ENCODE results near the gene XPA.
A peak's percentile ranks its signal among the peaks of the same experiment; 100 is the strongest.

The XPA gene

GRCh38 chr9:97735070-97735600 is 38.0 kb upstream of the XPA start:
- Histone ChIP-seq H2BK120ac (ENCODE audit: low read depth, low read length) (no peak overlapping the region), H2BK5ac (ENCODE audit: low read length) (peak overlapping the region; percentile 39), H3K18ac (ENCODE audit: low read length) (peak overlapping the region; percentile 44), H2AFZ (ENCODE audit: low read length) (no peak overlapping the region), H3K36me3 (replicated peaks in 1 of 2; ENCODE audit: control insufficient read depth in 2 of 2, insufficient read depth in 2 of 2, low read length in 2 of 2) (no peaks in the 10 kb centered on the region), H2BK15ac (ENCODE audit: low read length) (no peak overlapping the region), H3K27ac (replicated peaks; ENCODE audit: low read length) (no peak overlapping the region), H4K8ac (ENCODE audit: low read depth, low read length) (no peak overlapping the region), H3K27me3 (ENCODE audit: control insufficient read depth in 3 of 3, insufficient read depth in 3 of 3, low read depth in 1 of 3, low read length in 3 of 3) (peaks cover 0 to 21% (median 6%) of the 10 kb centered on the region in 3 experiments), H3K9me3 (replicated peaks in 1 of 2; ENCODE audit: control insufficient read depth in 2 of 2, insufficient read depth in 1 of 2, low read depth in 1 of 2, low read length in 2 of 2) (no peaks in the 10 kb centered on the region), H4K91ac (ENCODE audit: low read depth, low read length, poor library complexity) (no peak overlapping the region), H3K9ac (ENCODE audit: low read depth, low read length, poor library complexity) (no peak overlapping the region), H3K4me1 (ENCODE audit: control insufficient read depth in 2 of 2, insufficient read depth in 1 of 2, low read depth in 1 of 2, low read length in 2 of 2) (peaks cover 0 to 5% of the 10 kb centered on the region in 2 donors), H3K4me3 (ENCODE audit: low read length in 2 of 2) (no peak overlapping the region), H3K4ac (ENCODE audit: low read length) (no peak overlapping the region), H3K4me2 (ENCODE audit: insufficient read depth, low read length, poor library complexity, severe bottlenecking) (no peak overlapping the region), H2BK12ac (ENCODE audit: low read length) (no peak overlapping the region), H3K23ac (ENCODE audit: low read depth, low read length, poor library complexity) (no peak overlapping the region), H3K14ac (ENCODE audit: low read length) (peak overlapping the region; percentile 83), H2AK5ac (ENCODE audit: low read depth, low read length) (no peak overlapping the region), H3K79me1 (ENCODE audit: low read depth, low read length) (no peaks in the 10 kb centered on the region)
- no peak for DNase-seq (ENCODE audit: low spot score)
- no CpG with 5 or more reads among the region's 7 CpGs for WGBS, 2 donors (ENCODE audit: extremely low coverage in 2 of 2, insufficient read length in 2 of 2, insufficient replicate concordance in 1 of 2)

- no peak overlapping the region for H2AK5ac ChIP-seq (ENCODE audit: low read depth, low read length)
- no peak overlapping the region for H3K4me3 ChIP-seq (ENCODE audit: low read length in 2 of 2)
- no peak overlapping the region for H3K14ac ChIP-seq (ENCODE audit: low read length)
- no peak overlapping the region for H2BK120ac ChIP-seq (ENCODE audit: low read depth, low read length)
- H3K27me3 ChIP-seq (ENCODE audit: control insufficient read depth in 3 of 3, insufficient read depth in 3 of 3, low read depth in 1 of 3, low read length in 3 of 3) = peaks cover 0 to 7% (median 1%) of the 10 kb centered on the region in 3 experiments
- no peaks in the 10 kb centered on the region for H3K79me1 ChIP-seq (ENCODE audit: low read depth, low read length)
- no peak overlapping the region for H4K8ac ChIP-seq (ENCODE audit: low read depth, low read length)
- no peak overlapping the region for H4K91ac ChIP-seq (ENCODE audit: low read depth, low read length, poor library complexity)
- no peak overlapping the region for H3K4me2 ChIP-seq (ENCODE audit: insufficient read depth, low read length, poor library complexity, severe bottlenecking)
- H3K4ac ChIP-seq (ENCODE audit: low read length) = no peak overlapping the region
- no peak overlapping the region for H2BK12ac ChIP-seq (ENCODE audit: low read length)
- H3K23ac ChIP-seq (ENCODE audit: low read depth, low read length, poor library complexity) = no peak overlapping the region
- peaks cover 0 to 4% of the 10 kb centered on the region in 2 donors for H3K4me1 ChIP-seq (ENCODE audit: control insufficient read depth in 2 of 2, insufficient read depth in 1 of 2, low read depth in 1 of 2, low read length in 2 of 2)
- no peak overlapping the region for H3K9ac ChIP-seq (ENCODE audit: low read depth, low read length, poor library complexity)
- H3K36me3 ChIP-seq (replicated peaks in 1 of 2; ENCODE audit: control insufficient read depth in 2 of 2, insufficient read depth in 2 of 2, low read length in 2 of 2) = no peaks in the 10 kb centered on the region
- H3K9me3 ChIP-seq (replicated peaks in 1 of 2; ENCODE audit: control insufficient read depth in 2 of 2, insufficient read depth in 1 of 2, low read depth in 1 of 2, low read length in 2 of 2) = no peaks in the 10 kb centered on the region
- H2BK15ac ChIP-seq (ENCODE audit: low read length) = no peak overlapping the region
- H3K27ac ChIP-seq (replicated peaks; ENCODE audit: low read length) = no peak overlapping the region
- no peak for DNase-seq (ENCODE audit: low spot score)
- no peak overlapping the region for H3K18ac ChIP-seq (ENCODE audit: low read length)
- no peak overlapping the region for H2AFZ ChIP-seq (ENCODE audit: low read length)
- H2BK5ac ChIP-seq (ENCODE audit: low read length) = no peak overlapping the region
- WGBS, 2 donors (ENCODE audit: extremely low coverage in 2 of 2, insufficient read length in 2 of 2, insufficient replicate concordance in 1 of 2) = no CpG with 5 or more reads among the region's 5 CpGs
Measured at GRCh38 chr9:97726716-97727115, 29.6 kb upstream of the XPA start.

GRCh38 chr9:97723819-97724218 is 26.7 kb upstream of the XPA start:
- H3K4me1 ChIP-seq (ENCODE audit: control insufficient read depth in 2 of 2, insufficient read depth in 1 of 2, low read depth in 1 of 2, low read length in 2 of 2) = no peaks in the 10 kb centered on the region
- no peak for DNase-seq (ENCODE audit: low spot score)
- H4K8ac ChIP-seq (ENCODE audit: low read depth, low read length) = no peak overlapping the region
- WGBS, 2 donors (ENCODE audit: extremely low coverage in 2 of 2, insufficient read length in 2 of 2, insufficient replicate concordance in 1 of 2) = no CpG with 5 or more reads among the region's 2 CpGs
- no peaks in the 10 kb centered on the region for H3K79me1 ChIP-seq (ENCODE audit: low read depth, low read length)
- H3K9me3 ChIP-seq (replicated peaks in 1 of 2; ENCODE audit: control insufficient read depth in 2 of 2, insufficient read depth in 1 of 2, low read depth in 1 of 2, low read length in 2 of 2) = peaks cover 2 to 4% of the 10 kb centered on the region in 2 donors
- no peak overlapping the region for H2AK5ac ChIP-seq (ENCODE audit: low read depth, low read length)
- no peaks in the 10 kb centered on the region for H3K36me3 ChIP-seq (replicated peaks in 1 of 2; ENCODE audit: control insufficient read depth in 2 of 2, insufficient read depth in 2 of 2, low read length in 2 of 2)
- no peak overlapping the region for H3K14ac ChIP-seq (ENCODE audit: low read length)
- no peak overlapping the region for H3K4ac ChIP-seq (ENCODE audit: low read length)
- H3K4me2 ChIP-seq (ENCODE audit: insufficient read depth, low read length, poor library complexity, severe bottlenecking) = no peak overlapping the region
- no peak overlapping the region for H3K18ac ChIP-seq (ENCODE audit: low read length)
- H3K27me3 ChIP-seq (ENCODE audit: control insufficient read depth in 3 of 3, insufficient read depth in 3 of 3, low read depth in 1 of 3, low read length in 3 of 3) = peaks cover 0 to 17% (median 0%) of the 10 kb centered on the region in 3 experiments
- H3K27ac ChIP-seq (replicated peaks; ENCODE audit: low read length) = no peak overlapping the region
- H3K9ac ChIP-seq (ENCODE audit: low read depth, low read length, poor library complexity) = no peak overlapping the region
- no peak overlapping the region for H2BK5ac ChIP-seq (ENCODE audit: low read length)
- H4K91ac ChIP-seq (ENCODE audit: low read depth, low read length, poor library complexity) = no peak overlapping the region
- H2BK12ac ChIP-seq (ENCODE audit: low read length) = no peak overlapping the region
- no peak overlapping the region for H3K23ac ChIP-seq (ENCODE audit: low read depth, low read length, poor library complexity)
- H2BK120ac ChIP-seq (ENCODE audit: low read depth, low read length) = no peak overlapping the region
- H2BK15ac ChIP-seq (ENCODE audit: low read length) = no peak overlapping the region
- H2AFZ ChIP-seq (ENCODE audit: low read length) = no peak overlapping the region
- no peak overlapping the region for H3K4me3 ChIP-seq (ENCODE audit: low read length in 2 of 2)

GRCh38 chr9:97722331-97722730 is 25.2 kb upstream of the XPA start:
- no peak overlapping the region for H2BK15ac ChIP-seq (ENCODE audit: low read length)

More at GRCh38 chr9:97722331-97722730, 25.2 kb upstream of the XPA start:
- peak overlapping the region in 1 of 2 donors; percentile 52 for H3K4me3 ChIP-seq (ENCODE audit: low read length in 2 of 2)
- no peak overlapping the region for H4K91ac ChIP-seq (ENCODE audit: low read depth, low read length, poor library complexity)
- peaks cover 0 to 14% (median 0%) of the 10 kb centered on the region in 3 experiments for H3K27me3 ChIP-seq (ENCODE audit: control insufficient read depth in 3 of 3, insufficient read depth in 3 of 3, low read depth in 1 of 3, low read length in 3 of 3)
- no peak overlapping the region for H3K23ac ChIP-seq (ENCODE audit: low read depth, low read length, poor library complexity)
- no CpG with 5 or more reads among the region's 2 CpGs for WGBS, 2 donors (ENCODE audit: extremely low coverage in 2 of 2, insufficient read length in 2 of 2, insufficient replicate concordance in 1 of 2)
- H2BK120ac ChIP-seq (ENCODE audit: low read depth, low read length) = no peak overlapping the region
- H3K27ac ChIP-seq (replicated peaks; ENCODE audit: low read length) = no peak overlapping the region
- H3K36me3 ChIP-seq (replicated peaks in 1 of 2; ENCODE audit: control insufficient read depth in 2 of 2, insufficient read depth in 2 of 2, low read length in 2 of 2) = no peaks in the 10 kb centered on the region
- no peak overlapping the region for H3K18ac ChIP-seq (ENCODE audit: low read length)
- H3K4ac ChIP-seq (ENCODE audit: low read length) = no peak overlapping the region
- DNase-seq (ENCODE audit: low spot score) = no peak
- peaks cover 2 to 4% of the 10 kb centered on the region in 2 donors for H3K9me3 ChIP-seq (replicated peaks in 1 of 2; ENCODE audit: control insufficient read depth in 2 of 2, insufficient read depth in 1 of 2, low read depth in 1 of 2, low read length in 2 of 2)
- H2AFZ ChIP-seq (ENCODE audit: low read length) = no peak overlapping the region
- H3K4me1 ChIP-seq (ENCODE audit: control insufficient read depth in 2 of 2, insufficient read depth in 1 of 2, low read depth in 1 of 2, low read length in 2 of 2) = no peaks in the 10 kb centered on the region
- H3K4me2 ChIP-seq (ENCODE audit: insufficient read depth, low read length, poor library complexity, severe bottlenecking) = no peak overlapping the region
- no peak overlapping the region for H2BK5ac ChIP-seq (ENCODE audit: low read length)
- no peaks in the 10 kb centered on the region for H3K79me1 ChIP-seq (ENCODE audit: low read depth, low read length)
- no peak overlapping the region for H3K14ac ChIP-seq (ENCODE audit: low read length)
- H3K9ac ChIP-seq (ENCODE audit: low read depth, low read length, poor library complexity) = no peak overlapping the region
- H2AK5ac ChIP-seq (ENCODE audit: low read depth, low read length) = no peak overlapping the region
- no peak overlapping the region for H2BK12ac ChIP-seq (ENCODE audit: low read length)
- no peak overlapping the region for H4K8ac ChIP-seq (ENCODE audit: low read depth, low read length)
